ENCODE measurements around the gene SLC19A1. TPM values are rescaled to one million over a fixed set of nuclear protein-coding genes. Genes with fewer than 3 reads are reported as not detected.

Gene SLC19A1
- polyA plus RNA-seq, 3 donors, result 25.0 to 53.0 (median 39.9) TPM

DNA sequence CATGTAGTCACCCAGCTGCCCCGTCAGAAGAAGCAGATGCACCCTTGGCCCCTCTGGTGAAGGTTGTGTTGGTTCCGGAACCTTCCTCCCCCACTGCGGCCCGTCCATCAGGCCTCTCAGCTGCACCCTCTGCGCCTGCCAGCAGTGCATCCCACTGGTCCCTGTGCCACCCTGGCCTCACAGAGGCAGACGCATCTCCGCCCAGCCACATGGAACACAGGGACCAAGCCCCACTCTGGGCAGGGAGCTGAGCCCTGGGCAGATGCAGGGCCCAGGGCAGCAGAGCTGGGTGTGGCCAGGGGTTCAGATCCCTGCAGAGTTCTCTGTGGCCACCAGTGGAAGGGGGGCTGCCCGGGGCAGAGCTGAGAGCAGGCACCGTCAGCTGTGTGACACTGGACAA, 50.6 kb downstream of the SLC19A1 start:
- H3K9me3 Mint-ChIP-seq, result no peaks in the 10 kb centered on the region
- Histone ChIP-seq H3K36me3 (replicated peaks in 1 of 2; ENCODE audit: control insufficient read depth in 1 of 2, insufficient read depth in 2 of 2, low read length in 2 of 2) (no peaks in the 10 kb centered on the region), H3K9ac (ENCODE audit: insufficient read depth, low read length, poor library complexity, severe bottlenecking) (no peak overlapping the region)

DNA sequence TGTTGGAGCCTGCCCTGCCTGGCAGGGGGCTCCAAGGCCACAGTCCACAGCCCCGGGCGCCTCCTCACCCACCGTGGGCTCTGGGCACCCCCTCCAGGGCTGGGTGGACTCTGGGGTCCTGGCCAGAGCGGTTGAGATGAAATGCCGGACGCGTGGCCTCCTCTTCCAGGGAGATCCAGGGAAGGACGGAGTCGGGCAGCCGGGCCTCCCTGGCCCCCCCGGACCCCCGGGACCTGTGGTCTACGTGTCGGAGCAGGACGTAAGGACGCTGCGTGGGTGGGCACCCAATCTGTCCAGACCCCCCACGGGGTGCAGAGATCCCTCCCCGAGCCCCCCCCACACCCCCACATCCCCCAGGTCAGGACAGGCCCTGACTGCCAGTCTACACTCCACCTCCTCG, 51.2 kb downstream of the SLC19A1 start:
- Histone ChIP-seq H3K4me2 (replicated peaks; ENCODE audit: extremely low read depth, low read length, poor library complexity, severe bottlenecking) (no peak overlapping the region), H3K79me2 (ENCODE audit: insufficient read depth, low read length) (no peaks in the 10 kb centered on the region), H3K9ac (ENCODE audit: insufficient read depth, low read length, poor library complexity, severe bottlenecking) (no peak overlapping the region), H3K4me1 (ENCODE audit: control insufficient read depth in 1 of 2, insufficient read depth in 2 of 2, low read length in 2 of 2) (peaks cover 0 to 4% of the 10 kb centered on the region in 2 donors), H3K9me3 (replicated peaks in 1 of 2; ENCODE audit: control insufficient read depth in 1 of 2, insufficient read depth in 1 of 2, low read length in 2 of 2) (no peaks in the 10 kb centered on the region), H2AFZ (ENCODE audit: insufficient read depth, low read depth, low read length, poor library complexity, severe bottlenecking) (no peak overlapping the region), H3K27me3 (ENCODE audit: control insufficient read depth in 2 of 2, insufficient read depth in 2 of 2, low read length in 2 of 2) (no peaks in the 10 kb centered on the region), H4K20me1 (ENCODE audit: insufficient read depth, low read length) (no peaks in the 10 kb centered on the region), H3K36me3 (replicated peaks in 1 of 2; ENCODE audit: control insufficient read depth in 1 of 2, insufficient read depth in 2 of 2, low read length in 2 of 2) (no peaks in the 10 kb centered on the region), H3K4me3 (replicated peaks in 1 of 3; ENCODE audit: low read depth in 2 of 3, low read length in 3 of 3) (no peak overlapping the region), H3K27ac (ENCODE audit: low read depth in 1 of 2, low read length in 2 of 2) (no peak overlapping the region)
- Mint-ChIP-seq H3K27ac (no peak overlapping the region), H3K4me1 (peaks cover 3% of the 10 kb centered on the region), H3K27me3 (ENCODE audit: low read depth in 3 of 3) (peaks cover 0 to 4% (median 3%) of the 10 kb centered on the region in 3 donors), H3K36me3 (no peaks in the 10 kb centered on the region), H3K4me3 (no peak overlapping the region), H3K9me3 (no peaks in the 10 kb centered on the region)
- intact Hi-C loops (cut with micrococcal nuclease), result no loop called here
- TF ChIP-seq, protein P1, sequence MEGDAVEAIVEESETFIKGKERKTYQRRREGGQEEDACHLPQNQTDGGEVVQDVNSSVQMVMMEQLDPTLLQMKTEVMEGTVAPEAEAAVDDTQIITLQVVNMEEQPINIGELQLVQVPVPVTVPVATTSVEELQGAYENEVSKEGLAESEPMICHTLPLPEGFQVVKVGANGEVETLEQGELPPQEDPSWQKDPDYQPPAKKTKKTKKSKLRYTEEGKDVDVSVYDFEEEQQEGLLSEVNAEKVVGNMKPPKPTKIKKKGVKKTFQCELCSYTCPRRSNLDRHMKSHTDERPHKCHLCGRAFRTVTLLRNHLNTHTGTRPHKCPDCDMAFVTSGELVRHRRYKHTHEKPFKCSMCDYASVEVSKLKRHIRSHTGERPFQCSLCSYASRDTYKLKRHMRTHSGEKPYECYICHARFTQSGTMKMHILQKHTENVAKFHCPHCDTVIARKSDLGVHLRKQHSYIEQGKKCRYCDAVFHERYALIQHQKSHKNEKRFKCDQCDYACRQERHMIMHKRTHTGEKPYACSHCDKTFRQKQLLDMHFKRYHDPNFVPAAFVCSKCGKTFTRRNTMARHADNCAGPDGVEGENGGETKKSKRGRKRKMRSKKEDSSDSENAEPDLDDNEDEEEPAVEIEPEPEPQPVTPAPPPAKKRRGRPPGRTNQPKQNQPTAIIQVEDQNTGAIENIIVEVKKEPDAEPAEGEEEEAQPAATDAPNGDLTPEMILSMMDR (IDR thresholded peaks at IDR 0.05), result no peak
- DNase-seq, result no peak
- WGBS (ENCODE audit: insufficient coverage), result 100% methylated on average over 10 of the region's 20 CpGs

More for the DNA sequence above, 50.6 kb downstream of the SLC19A1 start:
- intact Hi-C loops (cut with micrococcal nuclease), result no loop called here
- H3K27me3 Mint-ChIP-seq (ENCODE audit: low read depth in 3 of 3), result peaks cover 0 to 7% (median 3%) of the 10 kb centered on the region in 3 donors
- no peaks in the 10 kb centered on the region for H3K27me3 ChIP-seq (ENCODE audit: control insufficient read depth in 2 of 2, insufficient read depth in 2 of 2, low read length in 2 of 2)
- no peaks in the 10 kb centered on the region for H3K9me3 ChIP-seq (replicated peaks in 1 of 2; ENCODE audit: control insufficient read depth in 1 of 2, insufficient read depth in 1 of 2, low read length in 2 of 2)
- H3K79me2 ChIP-seq (ENCODE audit: insufficient read depth, low read length), result no peaks in the 10 kb centered on the region
- H3K4me3 ChIP-seq (replicated peaks in 1 of 3; ENCODE audit: low read depth in 2 of 3, low read length in 3 of 3), result no peak overlapping the region
- DNase-seq, result no peak
- no peak overlapping the region for H3K27ac ChIP-seq (ENCODE audit: low read depth in 1 of 2, low read length in 2 of 2)
- no peaks in the 10 kb centered on the region for H4K20me1 ChIP-seq (ENCODE audit: insufficient read depth, low read length)
- H3K4me1 ChIP-seq (ENCODE audit: control insufficient read depth in 1 of 2, insufficient read depth in 2 of 2, low read length in 2 of 2), result peaks cover 0 to 4% of the 10 kb centered on the region in 2 donors
- H2AFZ ChIP-seq (ENCODE audit: insufficient read depth, low read depth, low read length, poor library complexity, severe bottlenecking), result no peak overlapping the region
- H3K36me3 Mint-ChIP-seq, result no peaks in the 10 kb centered on the region
- H3K27ac Mint-ChIP-seq, result no peak overlapping the region
- WGBS (ENCODE audit: insufficient coverage), result 100% methylated on average over 6 of the region's 9 CpGs
- H3K4me2 ChIP-seq (replicated peaks; ENCODE audit: extremely low read depth, low read length, poor library complexity, severe bottlenecking), result no peak overlapping the region
- peaks cover 3% of the 10 kb centered on the region for H3K4me1 Mint-ChIP-seq
- H3K4me3 Mint-ChIP-seq, result no peak overlapping the region
- TF ChIP-seq, protein P1 (IDR thresholded peaks at IDR 0.05), result no peak
